Body of pancreas (tissue), 4 donors: Measurements from ENCODE around the gene ELK1. TPM values are rescaled to one million over a fixed set of nuclear protein-coding genes. Genes with fewer than 3 reads are reported as not detected.
"Not testable (repeated sequence)": the region's sequence is repeated elsewhere in the genome, so short reads cannot be mapped to it uniquely, and the experiment has no call there.

Experiments
- ATAC-seq: fragments of 150-250 bp; one replicate; pipeline ENCODE4 v1.9.1; 2016
- DNase-seq, 4 donors: peaks; one replicate each; pipeline ENCODE4 v3.0.0-alpha.2; 2019
- H3K27ac ChIP-seq, 4 donors: fragments of 200-600 bp; sonication (generic); 1 replicate in 3 of 4; 2 replicates in 1 of 4; pipeline versions ENCODE4 v1.5.1 to v1.6.1; 2016 to 2019; ENCODE audit warnings: mild to moderate bottlenecking in 1 of 4, mixed read lengths in 1 of 4, moderate library complexity in 1 of 4
- H3K27me3 ChIP-seq, 2 donors: fragments of 200-600 bp; sonication (generic); one replicate each; pipeline ENCODE4 v1.6.0; 2016; ENCODE audit warnings: mild to moderate bottlenecking in 1 of 2
- H3K36me3 ChIP-seq, 2 donors: fragments of 200-600 bp; sonication (generic); replicated peaks in 1 of 2; 2 replicates each; pipeline ENCODE4 v1.5.1; 2016; ENCODE audit warnings: low read depth in 2 of 2; ENCODE audit not compliant: insufficient read depth in 1 of 2
- H3K4me1 ChIP-seq: fragments of 200-600 bp; sonication (generic); one replicate; pipeline ENCODE4 v1.6.0; 2016
- H3K4me3 ChIP-seq, 2 donors: fragments of 200-600 bp; sonication (generic); 1 replicate in 1 of 2; 2 replicates in 1 of 2; pipeline ENCODE4 v1.5.1; 2016 to 2019
- H3K9me3 ChIP-seq, 3 donors: fragments of 200-600 bp; sonication (generic); 1 replicate in 2 of 3; 2 replicates in 1 of 3; pipeline ENCODE4 v1.5.1; 2016
- POLR2A ChIP-seq, 3 donors: fragments of 450-650 bp; IDR thresholded peaks; one replicate each; pipeline ENCODE4 v1.6.1; 2016; ENCODE audit warnings: antibody characterized with exemption in 3 of 3, mild to moderate bottlenecking in 2 of 3
- WGBS, 2 donors: methylation state at CpG; one replicate each; pipeline ENCODE4 v1.1.5; 2017; 5-methylcytosine and 5-hydroxymethylcytosine counted together
- intact Hi-C: fragments of 100-400 bp; cut with DNase I; formaldehyde crosslinking; loops from one replicate; pipeline ENCODE4 v1.15.1; 2023
- total RNA-seq, 2 donors: library from RNA; depleted of rRNA; stranded (reverse); fragments of >200 nt; gene quantifications; one replicate each; pipeline ENCODE4 v1.1.0, GENCODE V29; 2016
- TF ChIP-seq, protein P1 (sequence below), 7 experiments: fragments of 450-650 bp in 4 of 7; fragments of 200-600 bp in 3 of 7; sonication (generic) in 3 of 7; IDR thresholded peaks; one replicate each; pipeline ENCODE4 v1.5.1; 2016 to 2019; ENCODE audit warnings: antibody characterized with exemption in 7 of 7

ELK1 gene
- total RNA-seq, 2 donors from 2014 or later: 6.9 to 9.9 TPM

GRCh38 chrX:47683829-47684205 is 33.5 kb upstream of the ELK1 start:
- WGBS, 2 donors: 32 to 59% methylated on average over 3 of the region's 3 CpGs
- DNase-seq (no peak), ATAC-seq (no peak)
- Histone ChIP-seq H3K4me3 (no peak overlapping the region), H3K36me3 (no peaks in the 10 kb centered on the region), H3K27me3 (no peaks in the 10 kb centered on the region), H3K4me1 (no peaks in the 10 kb centered on the region), H3K27ac (no peak overlapping the region), H3K9me3 (no peaks in the 10 kb centered on the region)
- intact Hi-C loops: no loop called here
- TF ChIP-seq POLR2A (IDR thresholded peaks at IDR 0.05): no peak
- TF ChIP-seq, protein P1, sequence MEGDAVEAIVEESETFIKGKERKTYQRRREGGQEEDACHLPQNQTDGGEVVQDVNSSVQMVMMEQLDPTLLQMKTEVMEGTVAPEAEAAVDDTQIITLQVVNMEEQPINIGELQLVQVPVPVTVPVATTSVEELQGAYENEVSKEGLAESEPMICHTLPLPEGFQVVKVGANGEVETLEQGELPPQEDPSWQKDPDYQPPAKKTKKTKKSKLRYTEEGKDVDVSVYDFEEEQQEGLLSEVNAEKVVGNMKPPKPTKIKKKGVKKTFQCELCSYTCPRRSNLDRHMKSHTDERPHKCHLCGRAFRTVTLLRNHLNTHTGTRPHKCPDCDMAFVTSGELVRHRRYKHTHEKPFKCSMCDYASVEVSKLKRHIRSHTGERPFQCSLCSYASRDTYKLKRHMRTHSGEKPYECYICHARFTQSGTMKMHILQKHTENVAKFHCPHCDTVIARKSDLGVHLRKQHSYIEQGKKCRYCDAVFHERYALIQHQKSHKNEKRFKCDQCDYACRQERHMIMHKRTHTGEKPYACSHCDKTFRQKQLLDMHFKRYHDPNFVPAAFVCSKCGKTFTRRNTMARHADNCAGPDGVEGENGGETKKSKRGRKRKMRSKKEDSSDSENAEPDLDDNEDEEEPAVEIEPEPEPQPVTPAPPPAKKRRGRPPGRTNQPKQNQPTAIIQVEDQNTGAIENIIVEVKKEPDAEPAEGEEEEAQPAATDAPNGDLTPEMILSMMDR (IDR thresholded peaks at IDR 0.05): no peak

DNA sequence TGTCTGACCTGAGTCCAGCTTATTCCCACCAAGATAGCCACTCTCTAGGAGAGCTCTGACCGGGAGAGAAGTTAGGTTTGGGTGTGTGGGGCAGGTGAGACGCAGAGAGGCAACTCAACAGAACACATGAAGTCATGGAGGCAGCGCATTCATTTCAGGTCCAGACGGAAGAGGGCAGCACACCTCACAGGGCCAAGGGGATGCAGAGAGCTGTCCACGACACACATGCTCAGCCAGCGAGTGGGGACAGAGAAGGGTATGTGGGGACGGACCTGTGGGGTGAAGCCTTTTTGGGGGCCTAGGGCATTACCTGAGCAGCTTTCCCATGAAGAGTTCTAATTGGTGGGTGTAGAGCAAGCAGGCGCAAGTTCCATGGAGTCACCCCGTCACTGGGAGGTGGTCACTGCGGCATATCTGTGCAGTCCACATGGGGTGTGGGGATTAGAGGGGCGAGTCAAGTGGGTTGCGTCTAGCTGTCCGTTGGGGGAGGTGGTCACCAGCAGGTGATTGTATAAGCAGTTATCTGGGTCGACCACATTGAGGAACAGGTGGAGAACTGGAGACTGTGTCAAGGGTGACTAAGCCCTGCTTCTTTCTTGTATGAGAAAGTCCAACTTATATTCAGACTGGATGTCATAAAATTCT is 32.9 kb upstream of the ELK1 start:
- ATAC-seq (no peak), DNase-seq (no peak)
- Histone ChIP-seq H3K27me3 (no peaks in the 10 kb centered on the region), H3K27ac (no peak overlapping the region), H3K9me3 (no peaks in the 10 kb centered on the region), H3K36me3 (no peaks in the 10 kb centered on the region), H3K4me1 (no peaks in the 10 kb centered on the region), H3K4me3 (no peak overlapping the region)
- TF ChIP-seq, protein P1 (IDR thresholded peaks at IDR 0.05): no peak
- TF ChIP-seq POLR2A (IDR thresholded peaks at IDR 0.05): no peak
- 55 to 67% methylated on average over 3 to 8 of the region's 14 CpGs for WGBS, 2 donors
- intact Hi-C loops: no loop called here

DNA sequence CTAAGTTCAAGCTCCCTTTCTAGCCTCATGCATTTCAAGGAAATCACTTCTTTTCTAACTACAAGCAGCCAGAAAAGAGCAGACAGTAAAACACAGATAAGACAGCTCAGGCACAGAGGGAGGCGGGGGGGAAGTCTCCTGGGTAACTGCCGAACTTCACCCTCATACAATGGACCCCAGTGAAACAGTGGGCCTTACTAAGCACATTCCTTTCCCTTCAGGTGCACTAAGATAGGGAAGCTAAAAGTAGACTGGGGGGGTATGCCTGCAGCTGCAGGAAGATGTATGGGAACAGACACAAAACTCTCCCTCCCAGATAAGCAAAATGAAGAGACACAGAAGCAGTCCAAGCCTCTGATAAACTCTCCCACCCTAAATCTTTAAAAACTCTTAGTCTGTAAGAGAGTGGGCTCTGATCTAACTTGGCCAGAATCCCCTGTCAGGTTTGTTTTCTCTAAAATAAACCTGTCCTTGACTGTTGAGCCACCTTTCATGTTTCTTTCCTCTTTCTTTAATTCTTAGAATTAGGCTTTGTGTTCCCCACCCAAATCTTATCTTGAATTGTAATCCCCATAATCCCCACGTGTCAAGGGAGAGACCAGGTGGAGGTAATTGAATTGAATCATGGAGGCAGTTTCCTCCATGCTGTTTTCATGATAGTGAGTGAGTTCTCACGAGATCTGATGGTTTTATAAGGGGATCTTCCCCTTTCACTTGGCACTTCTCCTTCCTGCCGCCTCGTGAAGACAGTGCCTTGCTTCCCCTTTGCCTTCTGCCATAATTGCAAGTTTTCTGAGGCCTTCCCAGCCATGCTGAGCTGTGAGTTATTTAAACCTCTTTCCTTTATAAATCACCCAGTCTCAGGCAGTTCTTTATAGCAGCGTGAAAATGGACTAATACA is 25.8 kb upstream of the ELK1 start:
- intact Hi-C loops, ATAC-seq, H3K27ac ChIP-seq: not testable (repeated sequence)

GRCh38 chrX:47674776-47675175 is 24.4 kb upstream of the ELK1 start:
- DNase-seq: no peak
- 65 to 75% methylated on average over 5 of the region's 5 CpGs for WGBS, 2 donors
- Histone ChIP-seq H3K4me1 (no peaks in the 10 kb centered on the region), H3K9me3 (no peaks in the 10 kb centered on the region), H3K27ac (no peak overlapping the region), H3K36me3 (no peaks in the 10 kb centered on the region), H3K4me3 (no peak overlapping the region), H3K27me3 (no peaks in the 10 kb centered on the region)
- ATAC-seq: no peak
- TF ChIP-seq POLR2A (IDR thresholded peaks at IDR 0.05): no peak
- TF ChIP-seq, protein P1 (IDR thresholded peaks at IDR 0.05): no peak
- intact Hi-C loops: no loop called here

More for the DNA sequence above, 25.8 kb upstream of the ELK1 start:
- H3K4me3 ChIP-seq, H3K27me3 ChIP-seq, H3K36me3 ChIP-seq, DNase-seq, H3K9me3 ChIP-seq, H3K4me1 ChIP-seq: not testable (repeated sequence)
- 63 to 72% methylated on average over 7 of the region's 7 CpGs for WGBS, 2 donors

GRCh38 chrX:47665797-47666196 is 15.4 kb upstream of the ELK1 start:
- H3K27me3 ChIP-seq, H3K27ac ChIP-seq, H3K36me3 ChIP-seq, H3K9me3 ChIP-seq, H3K4me1 ChIP-seq, ATAC-seq, H3K4me3 ChIP-seq, DNase-seq, intact Hi-C loops: not testable (repeated sequence)
- whole genome bisulfite sequencing, 2 donors: 82 to 90% methylated on average over 4 of the region's 4 CpGs
